Esophagus muscularis mucosa (tissue), 3 donors: ENCODE results near the gene DAZAP2.

Experiments used
- POLR2A ChIP-seq: fragments of 450-650 bp; IDR thresholded peaks from one replicate; pipeline ENCODE4 v1.6.1; 2017; ENCODE audit warnings: antibody characterized with exemption, moderate library complexity, mild to moderate bottlenecking, low read depth
- POLR2AphosphoS5 ChIP-seq, 2 donors: sonication (generic); formaldehyde crosslinking; IDR thresholded peaks; one replicate each; pipeline ENCODE4 v1.6.1; 2017; ENCODE audit warnings: antibody characterized with exemption in 2 of 2
- TF ChIP-seq, protein P1 (sequence below), 3 experiments: fragments of 200-600 bp in 2 of 3; fragments of 450-650 bp in 1 of 3; sonication (generic) in 2 of 3; IDR thresholded peaks; one replicate each; pipeline ENCODE4 v1.5.1; 2017 to 2019; ENCODE audit warnings: antibody characterized with exemption in 3 of 3, mild to moderate bottlenecking in 2 of 3, moderate library complexity in 1 of 3

DNA sequence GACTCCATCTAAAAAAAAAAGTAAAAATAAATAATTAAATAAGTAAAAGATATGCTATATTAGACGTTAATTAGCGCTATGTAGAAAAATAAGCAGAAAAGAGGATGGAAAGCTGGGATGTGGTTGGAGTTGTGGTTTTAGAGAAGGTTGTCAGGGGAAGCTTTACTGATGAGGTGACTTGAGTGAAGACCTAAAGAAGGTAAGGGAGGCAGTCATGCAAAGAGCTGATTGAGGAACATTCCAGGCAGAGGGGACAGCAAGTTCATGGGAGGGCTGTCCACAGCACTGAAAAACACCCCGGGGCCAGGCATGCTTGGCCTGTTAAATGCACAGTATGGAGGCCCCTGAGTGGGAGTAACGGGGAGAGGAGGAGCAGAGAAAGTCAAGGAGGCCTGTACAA is 15.9 kb downstream of the DAZAP2 start:
- TF ChIP-seq, protein P1, sequence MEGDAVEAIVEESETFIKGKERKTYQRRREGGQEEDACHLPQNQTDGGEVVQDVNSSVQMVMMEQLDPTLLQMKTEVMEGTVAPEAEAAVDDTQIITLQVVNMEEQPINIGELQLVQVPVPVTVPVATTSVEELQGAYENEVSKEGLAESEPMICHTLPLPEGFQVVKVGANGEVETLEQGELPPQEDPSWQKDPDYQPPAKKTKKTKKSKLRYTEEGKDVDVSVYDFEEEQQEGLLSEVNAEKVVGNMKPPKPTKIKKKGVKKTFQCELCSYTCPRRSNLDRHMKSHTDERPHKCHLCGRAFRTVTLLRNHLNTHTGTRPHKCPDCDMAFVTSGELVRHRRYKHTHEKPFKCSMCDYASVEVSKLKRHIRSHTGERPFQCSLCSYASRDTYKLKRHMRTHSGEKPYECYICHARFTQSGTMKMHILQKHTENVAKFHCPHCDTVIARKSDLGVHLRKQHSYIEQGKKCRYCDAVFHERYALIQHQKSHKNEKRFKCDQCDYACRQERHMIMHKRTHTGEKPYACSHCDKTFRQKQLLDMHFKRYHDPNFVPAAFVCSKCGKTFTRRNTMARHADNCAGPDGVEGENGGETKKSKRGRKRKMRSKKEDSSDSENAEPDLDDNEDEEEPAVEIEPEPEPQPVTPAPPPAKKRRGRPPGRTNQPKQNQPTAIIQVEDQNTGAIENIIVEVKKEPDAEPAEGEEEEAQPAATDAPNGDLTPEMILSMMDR (IDR thresholded peaks at IDR 0.05) = no peak
- no peak for TF ChIP-seq POLR2AphosphoS5 (IDR thresholded peaks at IDR 0.05)
- TF ChIP-seq POLR2A = no peak
